ENCODE results near the gene VEZT.

The VEZT gene

DNA sequence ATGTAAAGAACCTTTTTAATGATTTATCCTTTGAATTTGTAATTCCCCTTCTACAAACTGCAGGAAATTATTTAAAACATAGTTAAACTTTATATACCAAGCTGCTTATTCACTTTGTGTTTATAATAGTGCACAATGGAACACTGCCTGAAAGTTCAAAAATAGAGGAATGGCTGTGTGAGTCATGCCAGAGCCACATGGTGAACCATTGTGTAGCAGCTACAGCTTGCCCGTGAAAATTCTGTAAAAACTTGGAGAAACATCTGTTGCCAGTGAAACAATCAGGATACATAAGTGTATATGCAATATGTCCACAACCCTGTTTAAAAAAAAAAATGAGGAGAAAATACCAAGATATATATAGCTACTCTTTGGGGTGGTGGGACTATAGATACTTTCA is 59.5 kb downstream of the VEZT start:
- Histone ChIP-seq H3K27me3 (ENCODE audit: insufficient read depth, low read depth) (no peaks in the 10 kb centered on the region), H4K20me1 (ENCODE audit: insufficient read depth) (no peaks in the 10 kb centered on the region), H3K4me2 (no peak overlapping the region), H3K27ac (no peak overlapping the region), H3K9ac (no peak overlapping the region), H2AFZ (ENCODE audit: low read depth) (no peak overlapping the region), H3K4me1 (ENCODE audit: low read depth, poor library complexity, severe bottlenecking) (no peaks in the 10 kb centered on the region), H3K36me3 (ENCODE audit: insufficient read depth) (no peaks in the 10 kb centered on the region; the same call in 1 of the 2 replicates), H3K79me2 (ENCODE audit: insufficient read depth, low read depth) (no peaks in the 10 kb centered on the region), H3K4me3 (IDR thresholded peaks at IDR 0.05; ENCODE audit: insufficient read depth, low read depth, low read length) (no peak overlapping the region)
- TF ChIP-seq, protein P1, sequence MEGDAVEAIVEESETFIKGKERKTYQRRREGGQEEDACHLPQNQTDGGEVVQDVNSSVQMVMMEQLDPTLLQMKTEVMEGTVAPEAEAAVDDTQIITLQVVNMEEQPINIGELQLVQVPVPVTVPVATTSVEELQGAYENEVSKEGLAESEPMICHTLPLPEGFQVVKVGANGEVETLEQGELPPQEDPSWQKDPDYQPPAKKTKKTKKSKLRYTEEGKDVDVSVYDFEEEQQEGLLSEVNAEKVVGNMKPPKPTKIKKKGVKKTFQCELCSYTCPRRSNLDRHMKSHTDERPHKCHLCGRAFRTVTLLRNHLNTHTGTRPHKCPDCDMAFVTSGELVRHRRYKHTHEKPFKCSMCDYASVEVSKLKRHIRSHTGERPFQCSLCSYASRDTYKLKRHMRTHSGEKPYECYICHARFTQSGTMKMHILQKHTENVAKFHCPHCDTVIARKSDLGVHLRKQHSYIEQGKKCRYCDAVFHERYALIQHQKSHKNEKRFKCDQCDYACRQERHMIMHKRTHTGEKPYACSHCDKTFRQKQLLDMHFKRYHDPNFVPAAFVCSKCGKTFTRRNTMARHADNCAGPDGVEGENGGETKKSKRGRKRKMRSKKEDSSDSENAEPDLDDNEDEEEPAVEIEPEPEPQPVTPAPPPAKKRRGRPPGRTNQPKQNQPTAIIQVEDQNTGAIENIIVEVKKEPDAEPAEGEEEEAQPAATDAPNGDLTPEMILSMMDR (conservative IDR thresholded peaks at IDR 0.05; ENCODE audit: low read depth, low read length): no peak

GRCh38 chr12:95279856-95280255 is 62.2 kb downstream of the VEZT start:
- Histone ChIP-seq H3K79me2 (ENCODE audit: insufficient read depth, low read depth) (no peaks in the 10 kb centered on the region), H3K9ac (no peak overlapping the region), H3K27ac (no peak overlapping the region), H3K4me1 (ENCODE audit: low read depth, poor library complexity, severe bottlenecking) (no peaks in the 10 kb centered on the region), H3K36me3 (ENCODE audit: insufficient read depth) (no peaks in the 10 kb centered on the region; the same call in 1 of the 2 replicates), H3K27me3 (ENCODE audit: insufficient read depth, low read depth) (no peaks in the 10 kb centered on the region), H3K4me3 (IDR thresholded peaks at IDR 0.05; ENCODE audit: insufficient read depth, low read depth, low read length) (no peak overlapping the region), H3K4me2 (no peak overlapping the region), H2AFZ (ENCODE audit: low read depth) (no peak overlapping the region), H4K20me1 (ENCODE audit: insufficient read depth) (no peaks in the 10 kb centered on the region)
- TF ChIP-seq, protein P1 (conservative IDR thresholded peaks at IDR 0.05; ENCODE audit: low read depth, low read length): no peak

DNA sequence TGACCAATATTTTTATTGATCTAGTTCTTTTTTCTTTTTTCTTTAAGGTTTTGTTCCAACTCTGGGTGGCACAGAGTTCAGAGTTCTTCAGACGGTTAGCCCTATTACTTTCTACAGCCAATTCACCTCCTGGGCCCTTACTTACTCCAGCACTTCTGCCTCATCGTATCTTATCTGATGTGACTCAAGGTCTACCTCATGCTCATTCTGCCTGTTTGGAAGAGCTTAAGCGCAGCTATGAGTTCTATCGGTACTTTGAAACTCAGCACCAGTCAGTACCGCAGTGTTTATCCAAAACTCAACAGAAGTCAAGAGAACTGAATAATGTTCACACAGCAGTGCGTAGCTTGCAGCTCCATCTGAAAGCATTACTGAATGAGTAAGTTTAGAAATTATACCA is 64.7 kb downstream of the VEZT start:
- no peaks in the 10 kb centered on the region for H3K27me3 ChIP-seq (ENCODE audit: insufficient read depth, low read depth)
- no peaks in the 10 kb centered on the region for H3K4me1 ChIP-seq (ENCODE audit: low read depth, poor library complexity, severe bottlenecking)
- H3K27ac ChIP-seq: no peak overlapping the region
- H3K4me2 ChIP-seq: no peak overlapping the region
- no peak overlapping the region for H2AFZ ChIP-seq (ENCODE audit: low read depth)
- TF ChIP-seq, protein P1 (conservative IDR thresholded peaks at IDR 0.05; ENCODE audit: low read depth, low read length): no peak
- no peak overlapping the region for H3K4me3 ChIP-seq (IDR thresholded peaks at IDR 0.05; ENCODE audit: insufficient read depth, low read depth, low read length)
- no peaks in the 10 kb centered on the region; the same call in 1 of the 2 replicates for H3K36me3 ChIP-seq (ENCODE audit: insufficient read depth)
- no peaks in the 10 kb centered on the region for H3K79me2 ChIP-seq (ENCODE audit: insufficient read depth, low read depth)
- H4K20me1 ChIP-seq (ENCODE audit: insufficient read depth): no peaks in the 10 kb centered on the region
- H3K9ac ChIP-seq: no peak overlapping the region

- Histone ChIP-seq H2AFZ (ENCODE audit: low read depth) (no peak overlapping the region), H3K27ac (no peak overlapping the region), H3K4me2 (no peak overlapping the region), H3K9ac (no peak overlapping the region), H3K79me2 (ENCODE audit: insufficient read depth, low read depth) (no peaks in the 10 kb centered on the region), H3K4me1 (ENCODE audit: low read depth, poor library complexity, severe bottlenecking) (no peaks in the 10 kb centered on the region), H3K36me3 (ENCODE audit: insufficient read depth) (no peaks in the 10 kb centered on the region; the same call in 1 of the 2 replicates), H3K27me3 (ENCODE audit: insufficient read depth, low read depth) (no peaks in the 10 kb centered on the region), H3K4me3 (IDR thresholded peaks at IDR 0.05; ENCODE audit: insufficient read depth, low read depth, low read length) (no peak overlapping the region), H4K20me1 (ENCODE audit: insufficient read depth) (no peaks in the 10 kb centered on the region)
- TF ChIP-seq, protein P1 (conservative IDR thresholded peaks at IDR 0.05; ENCODE audit: low read depth, low read length): no peak
These were observed 65.8 kb downstream of the VEZT start for GRCh38 chr12:95283371-95283770.
